Gastroesophageal sphincter (tissue), 3 donors: Measurements from ENCODE around the gene UVSSA.

Source experiments
- EP300 ChIP-seq: sonication (generic); formaldehyde crosslinking; IDR thresholded peaks from one replicate; pipeline ENCODE4 v1.6.1; 2017; ENCODE audit warnings: antibody characterized with exemption, mild to moderate bottlenecking
- POLR2A ChIP-seq, 2 donors: fragments of 450-650 bp; IDR thresholded peaks; one replicate each; pipeline ENCODE4 v1.6.1; 2017; ENCODE audit warnings: antibody characterized with exemption in 2 of 2, mild to moderate bottlenecking in 2 of 2, moderate library complexity in 1 of 2
- POLR2AphosphoS5 ChIP-seq: sonication (generic); formaldehyde crosslinking; IDR thresholded peaks from one replicate; pipeline ENCODE4 v1.6.1; 2017; ENCODE audit warnings: antibody characterized with exemption
- TF ChIP-seq, protein P1 (sequence below), 4 experiments: fragments of 200-600 bp in 2 of 4; fragments of 450-650 bp in 2 of 4; sonication (generic) in 1 of 4; IDR thresholded peaks; one replicate each; pipeline ENCODE4 v1.5.1; 2017 to 2019; ENCODE audit warnings: antibody characterized with exemption in 4 of 4, mild to moderate bottlenecking in 2 of 4, moderate library complexity in 2 of 4

DNA sequence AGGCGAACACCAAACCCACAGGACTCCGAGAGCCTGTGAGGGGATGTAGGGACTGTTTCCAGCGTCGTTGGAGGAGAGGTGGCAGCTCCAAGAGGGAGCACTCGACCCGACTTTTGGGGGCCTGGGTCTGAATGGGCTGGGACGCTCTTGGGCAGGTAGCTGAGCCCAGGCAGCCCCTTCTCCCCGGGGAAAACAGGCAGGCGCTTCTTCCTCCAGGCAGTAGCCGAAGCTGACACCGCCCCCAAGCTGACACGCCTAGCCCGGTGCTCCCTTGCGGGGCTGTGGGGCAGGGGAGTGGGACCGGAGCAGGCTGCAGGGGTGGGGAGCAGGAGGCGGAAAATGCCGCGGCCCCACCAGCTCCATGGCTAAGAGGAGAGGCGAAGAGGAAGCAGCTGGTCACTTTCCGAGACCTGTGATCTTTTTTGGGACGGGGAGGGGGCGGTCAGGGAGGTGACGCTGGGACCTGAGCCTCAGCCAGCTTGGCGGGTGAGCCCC is 55.1 kb downstream of the UVSSA start:
- TF ChIP-seq POLR2A (IDR thresholded peaks at IDR 0.05), result no peak
- TF ChIP-seq, protein P1, sequence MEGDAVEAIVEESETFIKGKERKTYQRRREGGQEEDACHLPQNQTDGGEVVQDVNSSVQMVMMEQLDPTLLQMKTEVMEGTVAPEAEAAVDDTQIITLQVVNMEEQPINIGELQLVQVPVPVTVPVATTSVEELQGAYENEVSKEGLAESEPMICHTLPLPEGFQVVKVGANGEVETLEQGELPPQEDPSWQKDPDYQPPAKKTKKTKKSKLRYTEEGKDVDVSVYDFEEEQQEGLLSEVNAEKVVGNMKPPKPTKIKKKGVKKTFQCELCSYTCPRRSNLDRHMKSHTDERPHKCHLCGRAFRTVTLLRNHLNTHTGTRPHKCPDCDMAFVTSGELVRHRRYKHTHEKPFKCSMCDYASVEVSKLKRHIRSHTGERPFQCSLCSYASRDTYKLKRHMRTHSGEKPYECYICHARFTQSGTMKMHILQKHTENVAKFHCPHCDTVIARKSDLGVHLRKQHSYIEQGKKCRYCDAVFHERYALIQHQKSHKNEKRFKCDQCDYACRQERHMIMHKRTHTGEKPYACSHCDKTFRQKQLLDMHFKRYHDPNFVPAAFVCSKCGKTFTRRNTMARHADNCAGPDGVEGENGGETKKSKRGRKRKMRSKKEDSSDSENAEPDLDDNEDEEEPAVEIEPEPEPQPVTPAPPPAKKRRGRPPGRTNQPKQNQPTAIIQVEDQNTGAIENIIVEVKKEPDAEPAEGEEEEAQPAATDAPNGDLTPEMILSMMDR (IDR thresholded peaks at IDR 0.05), result no peak
- TF ChIP-seq POLR2AphosphoS5, result no peak
- no peak for TF ChIP-seq EP300
